ENCODE data around the gene RUBCN.
"Not testable (repeated sequence)": the region's sequence is repeated elsewhere in the genome, so short reads cannot be mapped to it uniquely, and the experiment has no call there.

RUBCN gene

GRCh38 chr3:197665549-197665948 is 71.2 kb downstream of the RUBCN start:
- not testable (repeated sequence) for DNase-seq

DNA sequence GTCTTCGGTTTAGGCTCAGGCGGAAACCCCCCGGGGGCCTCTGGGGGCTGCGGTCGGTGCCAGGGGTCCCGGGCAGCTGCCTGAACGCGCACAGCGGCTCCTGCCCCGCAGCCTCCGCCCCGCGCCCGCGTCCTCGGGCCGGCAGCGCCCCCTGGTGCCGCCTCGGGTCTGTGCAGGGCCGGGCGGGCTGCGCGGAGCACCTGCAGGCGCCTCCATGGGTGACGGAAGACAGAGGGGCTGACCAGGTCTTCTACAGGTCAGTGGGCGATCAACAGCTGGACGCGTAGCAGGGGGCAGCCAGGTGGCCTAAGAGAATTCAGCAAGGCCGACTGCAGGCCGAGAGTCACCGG is 71.6 kb downstream of the RUBCN start:
- not testable (repeated sequence) for H3K79me2 ChIP-seq (ENCODE audit: control insufficient read depth, insufficient read depth, low read length, poor library complexity); H3K9me3 ChIP-seq (ENCODE audit: insufficient read depth, low read depth, low read length); H3K18ac ChIP-seq (ENCODE audit: low read length); H2BK120ac ChIP-seq (ENCODE audit: insufficient read depth, low read length, poor library complexity); DNase-seq; H3K27me3 ChIP-seq (ENCODE audit: insufficient read depth, low read length); H3K23ac ChIP-seq (ENCODE audit: low read length); H4K91ac ChIP-seq (ENCODE audit: low read depth, low read length); H3K4me3 ChIP-seq (ENCODE audit: low read depth, low read length); H3K4me1 ChIP-seq (ENCODE audit: control insufficient read depth in 1 of 2, insufficient read depth in 2 of 2, low read length in 2 of 2); H3K27ac ChIP-seq (ENCODE audit: low read depth, low read length); H2BK5ac ChIP-seq (ENCODE audit: low read depth, low read length, poor library complexity); H3K14ac ChIP-seq (ENCODE audit: low read length); H3K79me1 ChIP-seq (ENCODE audit: low read length); H3K9ac ChIP-seq (ENCODE audit: low read length); H2AK5ac ChIP-seq (ENCODE audit: low read length); H3K4ac ChIP-seq (ENCODE audit: low read depth, low read length); H4K12ac ChIP-seq (ENCODE audit: low read depth, low read length); H4K8ac ChIP-seq (ENCODE audit: low read depth, low read length); H2BK12ac ChIP-seq (ENCODE audit: low read length); H3K36me3 ChIP-seq (ENCODE audit: control insufficient read depth in 1 of 2, insufficient read depth in 2 of 2, low read length in 2 of 2); H2AFZ ChIP-seq (ENCODE audit: insufficient read depth, low read length, poor library complexity)
- no CpG with 5 or more reads among the region's 32 CpGs for WGBS (ENCODE audit: extremely low coverage, insufficient coverage, insufficient read length)
- peak overlapping the region; percentile 70 for H3K4me2 ChIP-seq (ENCODE audit: low read length)

More at GRCh38 chr3:197665549-197665948, 71.2 kb downstream of the RUBCN start:
- H2BK120ac ChIP-seq (ENCODE audit: insufficient read depth, low read length, poor library complexity); H3K4me1 ChIP-seq (ENCODE audit: control insufficient read depth in 1 of 2, insufficient read depth in 2 of 2, low read length in 2 of 2); H2BK5ac ChIP-seq (ENCODE audit: low read depth, low read length, poor library complexity); H3K79me1 ChIP-seq (ENCODE audit: low read length); H3K36me3 ChIP-seq (ENCODE audit: control insufficient read depth in 1 of 2, insufficient read depth in 2 of 2, low read length in 2 of 2); H3K9ac ChIP-seq (ENCODE audit: low read length); H3K27me3 ChIP-seq (ENCODE audit: insufficient read depth, low read length); H4K8ac ChIP-seq (ENCODE audit: low read depth, low read length); H3K79me2 ChIP-seq (ENCODE audit: control insufficient read depth, insufficient read depth, low read length, poor library complexity); H2BK12ac ChIP-seq (ENCODE audit: low read length); H3K4ac ChIP-seq (ENCODE audit: low read depth, low read length); H3K9me3 ChIP-seq (ENCODE audit: insufficient read depth, low read depth, low read length); H4K12ac ChIP-seq (ENCODE audit: low read depth, low read length); H3K4me2 ChIP-seq (ENCODE audit: low read length); H3K14ac ChIP-seq (ENCODE audit: low read length); H3K27ac ChIP-seq (ENCODE audit: low read depth, low read length); H4K91ac ChIP-seq (ENCODE audit: low read depth, low read length); H2AK5ac ChIP-seq (ENCODE audit: low read length); H3K4me3 ChIP-seq (ENCODE audit: low read depth, low read length); H2AFZ ChIP-seq (ENCODE audit: insufficient read depth, low read length, poor library complexity); H3K23ac ChIP-seq (ENCODE audit: low read length); H3K18ac ChIP-seq (ENCODE audit: low read length): not testable (repeated sequence)
- no CpG with 5 or more reads among the region's 15 CpGs for WGBS (ENCODE audit: extremely low coverage, insufficient coverage, insufficient read length)

DNA sequence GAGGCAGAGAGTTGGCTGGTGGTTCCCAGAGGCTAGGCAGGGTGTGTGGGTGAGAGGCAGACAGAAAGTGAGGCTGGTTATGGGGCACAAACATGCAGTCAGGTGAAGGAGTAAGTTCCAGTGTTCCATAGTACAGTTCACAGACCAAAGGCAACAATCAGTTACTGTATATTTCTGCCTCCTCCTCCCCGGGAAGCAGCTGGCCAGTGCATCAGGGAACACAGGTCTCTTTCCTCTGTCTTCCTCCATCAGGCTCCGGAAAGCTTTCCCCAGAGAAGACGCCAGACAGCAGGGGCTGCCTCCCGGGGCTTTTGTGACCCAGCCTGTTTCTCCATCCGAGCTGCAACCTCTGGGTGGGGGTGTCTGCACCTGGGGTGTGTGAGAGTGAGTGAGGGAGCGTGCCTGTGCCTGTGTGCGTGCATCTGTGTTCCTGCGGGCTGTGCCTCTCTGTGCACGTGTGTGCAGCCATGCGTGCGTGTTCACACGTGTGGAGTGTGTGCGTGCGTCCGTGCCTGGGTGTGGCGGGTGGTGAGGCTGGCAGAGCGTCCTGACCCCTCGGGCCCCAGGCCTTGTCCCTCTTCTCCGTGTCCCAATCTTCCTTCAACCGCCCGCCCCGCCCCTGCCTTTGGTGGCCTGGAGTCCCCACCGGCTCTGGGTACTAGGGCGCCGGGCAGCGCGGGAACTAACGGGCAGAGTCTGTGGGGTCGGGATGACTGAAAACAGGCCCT is 72.1 kb downstream of the RUBCN start:
- not testable (repeated sequence) for H3K9me3 ChIP-seq (ENCODE audit: insufficient read depth, low read depth, low read length); H3K4me3 ChIP-seq (ENCODE audit: low read depth, low read length); H4K8ac ChIP-seq (ENCODE audit: low read depth, low read length); H2BK12ac ChIP-seq (ENCODE audit: low read length); H2AFZ ChIP-seq (ENCODE audit: insufficient read depth, low read length, poor library complexity); DNase-seq; H4K91ac ChIP-seq (ENCODE audit: low read depth, low read length); H3K79me1 ChIP-seq (ENCODE audit: low read length); H4K12ac ChIP-seq (ENCODE audit: low read depth, low read length); H3K4ac ChIP-seq (ENCODE audit: low read depth, low read length); H3K4me1 ChIP-seq (ENCODE audit: control insufficient read depth in 1 of 2, insufficient read depth in 2 of 2, low read length in 2 of 2); H3K27me3 ChIP-seq (ENCODE audit: insufficient read depth, low read length); H2BK120ac ChIP-seq (ENCODE audit: insufficient read depth, low read length, poor library complexity); H3K36me3 ChIP-seq (ENCODE audit: control insufficient read depth in 1 of 2, insufficient read depth in 2 of 2, low read length in 2 of 2); H3K79me2 ChIP-seq (ENCODE audit: control insufficient read depth, insufficient read depth, low read length, poor library complexity); H3K27ac ChIP-seq (ENCODE audit: low read depth, low read length); H2AK5ac ChIP-seq (ENCODE audit: low read length); H3K9ac ChIP-seq (ENCODE audit: low read length); H3K14ac ChIP-seq (ENCODE audit: low read length); H3K23ac ChIP-seq (ENCODE audit: low read length); H3K18ac ChIP-seq (ENCODE audit: low read length); H2BK5ac ChIP-seq (ENCODE audit: low read depth, low read length, poor library complexity)
- WGBS (ENCODE audit: extremely low coverage, insufficient coverage, insufficient read length), result no CpG with 5 or more reads among the region's 29 CpGs
- peak overlapping the region; percentile 70 for H3K4me2 ChIP-seq (ENCODE audit: low read length)

DNA sequence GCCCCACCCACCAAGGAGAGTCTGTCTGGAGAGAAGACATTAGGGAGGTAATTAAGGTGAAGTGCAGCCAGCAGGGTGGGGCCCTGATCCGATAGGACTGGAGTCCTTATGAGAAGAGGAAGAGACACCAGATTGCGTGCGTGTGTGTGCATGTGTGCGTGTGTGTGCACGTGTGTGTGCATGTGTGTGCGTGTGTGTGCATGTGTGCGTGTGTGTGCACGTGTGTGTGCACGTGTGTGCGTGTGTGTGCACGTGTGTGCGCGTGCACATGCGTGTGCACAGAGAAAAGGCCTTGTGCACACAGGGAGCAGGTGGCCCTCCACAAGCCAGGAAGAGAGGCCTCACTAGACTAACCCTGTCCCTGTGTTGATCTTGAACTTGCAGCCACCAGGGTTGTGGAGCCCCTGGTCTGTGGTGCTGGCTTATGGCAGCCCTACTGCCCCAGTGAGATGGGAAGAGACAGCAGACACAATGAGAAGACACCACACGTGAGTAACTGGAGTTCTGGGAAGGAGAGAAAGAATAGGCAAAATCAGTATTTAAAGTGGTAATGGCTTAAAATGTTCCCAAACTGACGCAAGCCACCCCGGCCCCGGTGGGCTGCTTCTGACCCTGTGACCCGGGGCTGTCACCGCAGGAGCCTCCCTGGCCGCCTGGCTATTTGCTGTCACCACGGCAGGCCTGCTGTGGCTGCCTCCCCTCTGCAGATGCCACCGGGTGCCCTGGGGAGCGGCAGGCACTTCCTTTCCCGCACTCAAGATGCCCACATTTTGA is 73.2 kb downstream of the RUBCN start:
- H3K4me3 ChIP-seq (ENCODE audit: low read depth, low read length); H3K4me2 ChIP-seq (ENCODE audit: low read length); H3K9ac ChIP-seq (ENCODE audit: low read length); H3K4me1 ChIP-seq (ENCODE audit: control insufficient read depth in 1 of 2, insufficient read depth in 2 of 2, low read length in 2 of 2); H2BK120ac ChIP-seq (ENCODE audit: insufficient read depth, low read length, poor library complexity); H3K18ac ChIP-seq (ENCODE audit: low read length); H3K79me2 ChIP-seq (ENCODE audit: control insufficient read depth, insufficient read depth, low read length, poor library complexity); H3K4ac ChIP-seq (ENCODE audit: low read depth, low read length); H4K12ac ChIP-seq (ENCODE audit: low read depth, low read length); H2BK5ac ChIP-seq (ENCODE audit: low read depth, low read length, poor library complexity); DNase-seq; H3K79me1 ChIP-seq (ENCODE audit: low read length); H4K8ac ChIP-seq (ENCODE audit: low read depth, low read length); H3K27ac ChIP-seq (ENCODE audit: low read depth, low read length); H3K23ac ChIP-seq (ENCODE audit: low read length); H2BK12ac ChIP-seq (ENCODE audit: low read length); H3K14ac ChIP-seq (ENCODE audit: low read length); H3K27me3 ChIP-seq (ENCODE audit: insufficient read depth, low read length); H3K36me3 ChIP-seq (ENCODE audit: control insufficient read depth in 1 of 2, insufficient read depth in 2 of 2, low read length in 2 of 2); H4K91ac ChIP-seq (ENCODE audit: low read depth, low read length); H2AK5ac ChIP-seq (ENCODE audit: low read length); H3K9me3 ChIP-seq (ENCODE audit: insufficient read depth, low read depth, low read length); H2AFZ ChIP-seq (ENCODE audit: insufficient read depth, low read length, poor library complexity): not testable (repeated sequence)
- no CpG with 5 or more reads among the region's 25 CpGs for WGBS (ENCODE audit: extremely low coverage, insufficient coverage, insufficient read length)
